ENCODE results near the gene YTHDF2. TPM values are rescaled to one million over a fixed set of nuclear protein-coding genes. Genes with fewer than 3 reads are reported as not detected.
"Not testable (repeated sequence)": the region's sequence is repeated elsewhere in the genome, so short reads cannot be mapped to it uniquely, and the experiment has no call there.

Gene YTHDF2
- total RNA-seq, 2 donors from 2014 or later, result 30.0 to 44.4 TPM

GRCh38 chr1:28755701-28756100 lies 19.0 kb downstream of the YTHDF2 start:
- DNase-seq (no peak), ATAC-seq (no peak)

GRCh38 chr1:28756846-28757245 lies 20.1 kb downstream of the YTHDF2 start:
- ATAC-seq (no peak), DNase-seq (no peak)
- intact Hi-C loops (cut with DNase I), result no loop called here

More at GRCh38 chr1:28755701-28756100, 19.0 kb downstream of the YTHDF2 start:
- intact Hi-C loops (cut with DNase I), result no loop called here

- intact Hi-C loops (cut with DNase I), result no loop called here
- ATAC-seq, result no peak
- DNase-seq, result no peak
Observed at GRCh38 chr1:28758420-28758819, 21.7 kb downstream of the YTHDF2 start.

GRCh38 chr1:28759257-28759656 lies 22.5 kb downstream of the YTHDF2 start:
- intact Hi-C loops (cut with DNase I), result no loop called here
- ATAC-seq, result no peak

GRCh38 chr1:28761189-28761588 lies 24.4 kb downstream of the YTHDF2 start:
- ATAC-seq (no peak), DNase-seq (no peak)
- intact Hi-C loops (cut with DNase I), result no loop called here

More at GRCh38 chr1:28759257-28759656, 22.5 kb downstream of the YTHDF2 start:
- no peak for DNase-seq

GRCh38 chr1:28766532-28767183 lies 29.9 kb downstream of the YTHDF2 start:
- ATAC-seq (no peak), DNase-seq (no peak)
- intact Hi-C loops (cut with DNase I), result no loop called here

- intact Hi-C loops (cut with DNase I), result no loop called here
- no peak for DNase-seq
- no peak for ATAC-seq
Observed at GRCh38 chr1:28770601-28771165, 33.9 kb downstream of the YTHDF2 start.

GRCh38 chr1:28771921-28772320 lies 35.2 kb downstream of the YTHDF2 start:
- ATAC-seq; intact Hi-C loops (cut with DNase I); DNase-seq: not testable (repeated sequence)

GRCh38 chr1:28773105-28773504 lies 36.4 kb downstream of the YTHDF2 start:
- intact Hi-C loops (cut with DNase I), result no loop called here
- ATAC-seq (no peak), DNase-seq (no peak)

- peak; percentile 84 for DNase-seq
- intact Hi-C loops (cut with DNase I), result no loop called here
- ATAC-seq, result peak; percentile 97 to 98
Observed at GRCh38 chr1:28775121-28775942, 38.6 kb downstream of the YTHDF2 start.

- intact Hi-C loops (cut with DNase I), result no loop called here
- DNase-seq (no peak), ATAC-seq (no peak)
Observed at GRCh38 chr1:28776341-28776740, 39.6 kb downstream of the YTHDF2 start.

- intact Hi-C loops (cut with DNase I), result no loop called here
- ATAC-seq (no peak), DNase-seq (no peak)
Observed at GRCh38 chr1:28778021-28778420, 41.3 kb downstream of the YTHDF2 start.

GRCh38 chr1:28779751-28780408 lies 43.1 kb downstream of the YTHDF2 start:
- ATAC-seq, result no peak
- DNase-seq, result no peak
- intact Hi-C loops (cut with DNase I), result loop anchor here in 1 of 2 donors (10.0 kb wide), 1 partner anchor 255 kb away; no protein-coding TSS in a partner anchor

- ATAC-seq (no peak), DNase-seq (no peak)
- intact Hi-C loops (cut with DNase I), result loop anchor here in 1 of 2 donors (10.0 kb wide), 1 partner anchor 253 kb away; no protein-coding TSS in a partner anchor
Observed at GRCh38 chr1:28781305-28781704, 44.6 kb downstream of the YTHDF2 start.

GRCh38 chr1:28782011-28782410 lies 45.3 kb downstream of the YTHDF2 start:
- no peak for DNase-seq
- ATAC-seq, result no peak
- intact Hi-C loops (cut with DNase I), result loop anchor here in 1 of 2 donors (10.0 kb wide), 1 partner anchor 253 kb away; no protein-coding TSS in a partner anchor

GRCh38 chr1:28783363-28783762 lies 46.6 kb downstream of the YTHDF2 start:
- intact Hi-C loops (cut with DNase I), result loop anchor here in 1 of 2 donors (10.0 kb wide), 1 partner anchor 251 kb away; no protein-coding TSS in a partner anchor
- DNase-seq (no peak), ATAC-seq (no peak)

- no peak for DNase-seq
- intact Hi-C loops (cut with DNase I), result loop anchor here in 1 of 2 donors (5.0 to 10.0 kb wide), 2 partner anchors 245 to 413 kb away; no protein-coding TSS in a partner anchor
- ATAC-seq, result no peak
Observed at GRCh38 chr1:28789412-28789811, 52.7 kb downstream of the YTHDF2 start.

GRCh38 chr1:28789816-28790215 lies 53.1 kb downstream of the YTHDF2 start:
- DNase-seq, result no peak
- intact Hi-C loops (cut with DNase I), result loop anchor here in 1 of 2 donors (5.0 to 10.0 kb wide), 2 partner anchors 245 to 412 kb away; no protein-coding TSS in a partner anchor
- ATAC-seq, result no peak

- ATAC-seq (no peak), DNase-seq (no peak)
- intact Hi-C loops (cut with DNase I), result no loop called here
Observed at GRCh38 chr1:28790377-28791035, 53.8 kb downstream of the YTHDF2 start.
